Measurements from ENCODE around the gene SNX32. TPM values are rescaled to one million over a fixed set of nuclear protein-coding genes. Genes with fewer than 3 reads are reported as not detected.

SNX32 gene
- total and polyA plus RNA-seq, 7 experiments from 2014 or later = 0.38 to 2.0 (median 0.92) TPM

- H3K27me3 ChIP-seq (ENCODE audit: control insufficient read depth in 2 of 2, insufficient read depth in 2 of 2, low read length in 2 of 2) = peaks cover 0 to 3% of the 10 kb centered on the region in 2 donors
These were observed 36.8 kb upstream of the SNX32 start for GRCh38 chr11:65796726-65797601.

DNA sequence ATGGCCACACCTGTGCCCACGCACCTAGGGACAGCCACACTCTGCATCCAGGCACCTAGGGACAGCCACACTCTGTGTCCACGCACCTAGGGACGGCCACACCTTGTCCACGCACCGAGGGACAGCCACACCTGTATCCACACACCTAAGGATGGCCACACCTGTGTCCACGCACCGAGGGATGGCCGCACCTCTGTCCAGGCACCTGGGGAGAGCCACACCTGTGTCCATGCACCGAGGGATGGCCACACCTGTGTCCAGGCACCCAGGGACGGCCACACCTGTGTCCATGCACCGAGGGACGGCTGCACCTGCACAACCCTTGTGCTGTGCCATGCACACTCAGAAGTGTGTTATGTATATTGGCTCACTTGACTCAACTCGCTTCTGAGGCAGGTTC, 36.1 kb upstream of the SNX32 start:
- no peak overlapping the region for H3K27ac ChIP-seq (ENCODE audit: low read depth, low read length)
- DNase-seq (no peak), ATAC-seq (no peak)
- no peaks in the 10 kb centered on the region for H3K9me3 ChIP-seq (ENCODE audit: control insufficient read depth in 2 of 3, low read length in 3 of 3)
- H3K27me3 Mint-ChIP-seq = peaks cover 6 to 36% (median 18%) of the 10 kb centered on the region in 5 donors
- H3K4me1 Mint-ChIP-seq = peaks cover 0 to 11% (median 0%) of the 10 kb centered on the region in 7 donors
- H3K4me3 ChIP-seq (ENCODE audit: low read length) = no peak overlapping the region
- peaks cover 0 to 3% of the 10 kb centered on the region in 2 donors for H3K27me3 ChIP-seq (ENCODE audit: control insufficient read depth in 2 of 2, insufficient read depth in 2 of 2, low read length in 2 of 2)
- intact Hi-C loops (cut with micrococcal nuclease) = no loop called here
- CTCF ChIA-PET = interaction anchor here (0.6 to 1.0 kb wide), 3 partner anchors 9 to 34 kb away, joined by 3 to 4 read pairs (median 3); no protein-coding TSS in a partner anchor
- no peak overlapping the region for H3K27ac Mint-ChIP-seq
- POLR2A ChIA-PET = no interaction called here
- H3K36me3 ChIP-seq (ENCODE audit: control insufficient read depth in 2 of 3, insufficient read depth in 3 of 3, low read length in 3 of 3) = no peaks in the 10 kb centered on the region
- no peaks in the 10 kb centered on the region for H3K4me1 ChIP-seq (ENCODE audit: control insufficient read depth in 2 of 2, insufficient read depth in 2 of 2, low read length in 2 of 2)
- H3K4me3 Mint-ChIP-seq = no peak overlapping the region
- H3K9me3 Mint-ChIP-seq = no peaks in the 10 kb centered on the region
- H3K36me3 Mint-ChIP-seq = no peaks in the 10 kb centered on the region

More at GRCh38 chr11:65796726-65797601, 36.8 kb upstream of the SNX32 start:
- no peak overlapping the region for H3K4me3 Mint-ChIP-seq
- no peaks in the 10 kb centered on the region for H3K9me3 Mint-ChIP-seq
- DNase-seq = no peak
- intact Hi-C loops (cut with micrococcal nuclease) = no loop called here
- no peaks in the 10 kb centered on the region for H3K36me3 Mint-ChIP-seq
- ChIA-PET CTCF (interaction anchor here (0.6 to 1.0 kb wide), 2 partner anchors 14 to 116 kb away, joined by 3 read pairs; no protein-coding TSS in a partner anchor), POLR2A (no interaction called here)
- H3K4me3 ChIP-seq (ENCODE audit: low read length) = no peak overlapping the region
- no peak for ATAC-seq
- H3K4me1 Mint-ChIP-seq = peaks cover 0 to 14% (median 0%) of the 10 kb centered on the region in 7 donors
- H3K27ac Mint-ChIP-seq = no peak overlapping the region
- H3K36me3 ChIP-seq (ENCODE audit: control insufficient read depth in 2 of 3, insufficient read depth in 3 of 3, low read length in 3 of 3) = no peaks in the 10 kb centered on the region
- H3K4me1 ChIP-seq (ENCODE audit: control insufficient read depth in 2 of 2, insufficient read depth in 2 of 2, low read length in 2 of 2) = no peaks in the 10 kb centered on the region
- peaks cover 5 to 34% (median 16%) of the 10 kb centered on the region in 5 donors for H3K27me3 Mint-ChIP-seq
- no peak overlapping the region for H3K27ac ChIP-seq (ENCODE audit: low read depth, low read length)
- H3K9me3 ChIP-seq (ENCODE audit: control insufficient read depth in 2 of 3, low read length in 3 of 3) = no peaks in the 10 kb centered on the region

DNA sequence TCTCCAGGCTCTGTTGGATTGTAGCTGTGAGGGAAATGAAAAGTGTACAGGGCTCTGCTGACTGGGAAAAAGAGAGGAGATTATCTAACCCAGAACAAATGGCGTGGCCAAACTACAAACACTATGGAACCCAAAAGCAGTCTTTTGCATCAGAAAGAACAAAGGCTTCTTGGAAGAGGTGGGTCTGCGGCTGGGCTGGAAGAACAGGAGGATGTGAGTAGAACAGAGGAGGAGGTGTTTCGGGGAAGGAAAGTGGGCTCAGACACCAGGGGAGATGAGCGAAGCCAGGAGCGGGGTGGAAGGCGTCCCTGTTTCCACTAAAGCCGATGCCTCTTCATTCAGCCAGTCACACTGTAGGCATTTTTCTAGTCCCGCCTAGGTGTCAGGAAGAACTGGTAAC, 34.9 kb upstream of the SNX32 start:
- Mint-ChIP-seq H3K4me1 (peaks cover 0 to 11% (median 0%) of the 10 kb centered on the region in 7 donors), H3K4me3 (peak overlapping the region in 1 of 10 donors; percentile 27), H3K9me3 (no peaks in the 10 kb centered on the region), H3K36me3 (no peaks in the 10 kb centered on the region), H3K27me3 (peaks cover 14 to 48% (median 27%) of the 10 kb centered on the region in 5 donors), H3K27ac (peak overlapping the region in 1 of 9 donors; percentile 13)
- peaks cover 3 to 9% of the 10 kb centered on the region in 2 donors for H3K27me3 ChIP-seq (ENCODE audit: control insufficient read depth in 2 of 2, insufficient read depth in 2 of 2, low read length in 2 of 2)
- no peaks in the 10 kb centered on the region for H3K36me3 ChIP-seq (ENCODE audit: control insufficient read depth in 2 of 3, insufficient read depth in 3 of 3, low read length in 3 of 3)
- CTCF ChIA-PET = interaction anchor here (0.6 to 0.9 kb wide), 2 partner anchors 11 to 26 kb away, joined by 3 read pairs; no protein-coding TSS in a partner anchor
- ATAC-seq (no peak), DNase-seq (no peak)
- intact Hi-C loops (cut with micrococcal nuclease) = no loop called here
- no peaks in the 10 kb centered on the region for H3K9me3 ChIP-seq (ENCODE audit: control insufficient read depth in 2 of 3, low read length in 3 of 3)
- no peaks in the 10 kb centered on the region for H3K4me1 ChIP-seq (ENCODE audit: control insufficient read depth in 2 of 2, insufficient read depth in 2 of 2, low read length in 2 of 2)
- no peak overlapping the region for H3K27ac ChIP-seq (ENCODE audit: low read depth, low read length)
- POLR2A ChIA-PET = no interaction called here
- H3K4me3 ChIP-seq (ENCODE audit: low read length) = no peak overlapping the region

- peaks cover 3 to 9% of the 10 kb centered on the region in 2 donors for H3K27me3 ChIP-seq (ENCODE audit: control insufficient read depth in 2 of 2, insufficient read depth in 2 of 2, low read length in 2 of 2)
- POLR2A ChIA-PET = interaction anchor here (0.7 kb wide), 1 partner anchor 139 kb away, joined by 4 read pairs; no protein-coding TSS in a partner anchor
- no peaks in the 10 kb centered on the region for H3K36me3 Mint-ChIP-seq
- no peaks in the 10 kb centered on the region for H3K4me1 ChIP-seq (ENCODE audit: control insufficient read depth in 2 of 2, insufficient read depth in 2 of 2, low read length in 2 of 2)
- ATAC-seq = no peak
- H3K9me3 ChIP-seq (ENCODE audit: control insufficient read depth in 2 of 3, low read length in 3 of 3) = no peaks in the 10 kb centered on the region
- H3K27me3 Mint-ChIP-seq = peaks cover 14 to 47% (median 34%) of the 10 kb centered on the region in 5 donors
- H3K36me3 ChIP-seq (ENCODE audit: control insufficient read depth in 2 of 3, insufficient read depth in 3 of 3, low read length in 3 of 3) = no peaks in the 10 kb centered on the region
- CTCF ChIA-PET = no interaction called here
- H3K4me3 Mint-ChIP-seq = no peak overlapping the region
- intact Hi-C loops (cut with micrococcal nuclease) = no loop called here
- DNase-seq = no peak
- H3K27ac Mint-ChIP-seq = no peak overlapping the region
- peaks cover 0 to 2% (median 0%) of the 10 kb centered on the region in 11 donors for H3K9me3 Mint-ChIP-seq
- no peak overlapping the region for H3K4me3 ChIP-seq (ENCODE audit: low read length)
- peaks cover 0 to 6% (median 0%) of the 10 kb centered on the region in 7 donors for H3K4me1 Mint-ChIP-seq
- no peak overlapping the region for H3K27ac ChIP-seq (ENCODE audit: low read depth, low read length)
These were observed 32.4 kb upstream of the SNX32 start for GRCh38 chr11:65801153-65801987.

GRCh38 chr11:65802841-65803240, 30.9 kb upstream of the SNX32 start:
- Histone ChIP-seq H3K36me3 (ENCODE audit: control insufficient read depth in 2 of 3, insufficient read depth in 3 of 3, low read length in 3 of 3) (no peaks in the 10 kb centered on the region), H3K27ac (ENCODE audit: low read depth, low read length) (no peak overlapping the region), H3K9me3 (ENCODE audit: control insufficient read depth in 2 of 3, low read length in 3 of 3) (no peaks in the 10 kb centered on the region), H3K27me3 (ENCODE audit: control insufficient read depth in 2 of 2, insufficient read depth in 2 of 2, low read length in 2 of 2) (peaks cover 3 to 9% of the 10 kb centered on the region in 2 donors), H3K4me3 (ENCODE audit: low read length) (no peak overlapping the region), H3K4me1 (ENCODE audit: control insufficient read depth in 2 of 2, insufficient read depth in 2 of 2, low read length in 2 of 2) (no peaks in the 10 kb centered on the region)
- POLR2A ChIA-PET = no interaction called here
- peaks cover 14 to 40% (median 37%) of the 10 kb centered on the region in 5 donors for H3K27me3 Mint-ChIP-seq
- H3K9me3 Mint-ChIP-seq = peaks cover 0 to 2% (median 0%) of the 10 kb centered on the region in 11 donors
- H3K27ac Mint-ChIP-seq = no peak overlapping the region
- ATAC-seq (no peak), DNase-seq (no peak)
- H3K4me3 Mint-ChIP-seq = no peak overlapping the region
- peaks cover 0 to 6% (median 0%) of the 10 kb centered on the region in 7 donors for H3K4me1 Mint-ChIP-seq
- H3K36me3 Mint-ChIP-seq = no peaks in the 10 kb centered on the region
- intact Hi-C loops (cut with micrococcal nuclease) = no loop called here
- CTCF ChIA-PET = interaction anchor here (0.6 kb wide), 2 partner anchors 12 to 534 kb away, joined by 3 read pairs; no protein-coding TSS in a partner anchor

DNA sequence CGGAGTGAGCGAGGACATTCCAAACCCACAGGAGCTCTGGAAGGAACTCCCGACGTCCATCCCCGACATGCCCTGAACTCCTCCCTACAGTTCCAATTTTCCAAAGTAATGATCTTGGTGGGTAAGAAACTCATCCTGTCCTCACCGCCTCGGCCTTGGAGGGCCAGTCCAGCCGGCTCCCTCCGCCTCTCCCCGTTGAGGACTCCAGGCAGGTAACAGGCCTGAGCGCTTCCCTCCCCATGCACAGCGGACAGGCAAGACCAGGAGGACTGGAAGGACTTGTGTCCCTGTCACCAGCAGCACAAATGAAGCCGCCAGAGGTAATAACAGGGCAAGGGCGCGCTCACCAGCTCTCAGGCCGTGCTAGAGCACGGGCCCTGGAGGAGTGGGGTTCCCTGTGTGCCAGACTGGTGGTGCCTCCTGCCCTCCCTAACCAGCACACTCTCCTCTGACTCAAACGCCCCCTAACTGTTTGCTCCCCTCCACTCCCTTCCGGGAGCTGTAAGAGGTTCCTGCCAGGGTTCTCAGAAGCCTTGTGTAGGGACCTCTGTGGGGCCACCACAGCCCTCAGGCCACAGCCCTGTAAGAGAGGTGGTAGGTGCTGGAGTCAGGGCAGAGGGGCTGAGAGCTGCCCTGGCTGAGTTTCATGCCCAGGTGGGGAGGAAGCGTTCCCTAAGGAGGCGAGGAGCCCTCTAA, 29.8 kb upstream of the SNX32 start:
- H3K27ac Mint-ChIP-seq = no peak overlapping the region
- Histone ChIP-seq H3K4me1 (ENCODE audit: control insufficient read depth in 2 of 2, insufficient read depth in 2 of 2, low read length in 2 of 2) (no peaks in the 10 kb centered on the region), H3K9me3 (ENCODE audit: control insufficient read depth in 2 of 3, low read length in 3 of 3) (no peaks in the 10 kb centered on the region), H3K36me3 (ENCODE audit: control insufficient read depth in 2 of 3, insufficient read depth in 3 of 3, low read length in 3 of 3) (no peaks in the 10 kb centered on the region), H3K4me3 (ENCODE audit: low read length) (no peak overlapping the region), H3K27me3 (ENCODE audit: control insufficient read depth in 2 of 2, insufficient read depth in 2 of 2, low read length in 2 of 2) (peaks cover 3 to 9% of the 10 kb centered on the region in 2 donors), H3K27ac (ENCODE audit: low read depth, low read length) (no peak overlapping the region)
- intact Hi-C loops (cut with micrococcal nuclease) = no loop called here
- peaks cover 0 to 3% (median 0%) of the 10 kb centered on the region in 7 donors for H3K4me1 Mint-ChIP-seq
- no peak overlapping the region for H3K4me3 Mint-ChIP-seq
- H3K9me3 Mint-ChIP-seq = peaks cover 0 to 2% (median 0%) of the 10 kb centered on the region in 11 donors
- peaks cover 11 to 43% (median 30%) of the 10 kb centered on the region in 5 donors for H3K27me3 Mint-ChIP-seq
- POLR2A ChIA-PET = interaction anchor here (1.0 to 1.1 kb wide), 2 partner anchors 24 to 34 kb away, joined by 4 read pairs; no protein-coding TSS in a partner anchor
- CTCF ChIA-PET = no interaction called here
- DNase-seq = no peak
- no peaks in the 10 kb centered on the region for H3K36me3 Mint-ChIP-seq
- no peak for ATAC-seq

All from naive thymus-derived CD4-positive, alpha-beta T cell (primary cell).